Transverse colon (tissue), 4 donors: ENCODE measurements around the gene SSPN.

Experiments used
- POLR2AphosphoS5 ChIP-seq, 3 donors: sonication (generic); formaldehyde crosslinking; IDR thresholded peaks; one replicate each; pipeline ENCODE4 v1.6.1; 2016; ENCODE audit warnings: antibody characterized with exemption in 3 of 3
- TF ChIP-seq, protein P1 (sequence below), 5 experiments: fragments of 200-600 bp in 3 of 5; fragments of 450-650 bp in 2 of 5; sonication (generic) in 3 of 5; IDR thresholded peaks; 1 replicate in 2 of 5; 2 replicates in 3 of 5; pipeline ENCODE4 v1.5.1; 2016 to 2017; ENCODE audit warnings: antibody characterized with exemption in 5 of 5, inconsistent platforms in 3 of 5, mild to moderate bottlenecking in 2 of 5, moderate library complexity in 1 of 5

- TF ChIP-seq, protein P1, sequence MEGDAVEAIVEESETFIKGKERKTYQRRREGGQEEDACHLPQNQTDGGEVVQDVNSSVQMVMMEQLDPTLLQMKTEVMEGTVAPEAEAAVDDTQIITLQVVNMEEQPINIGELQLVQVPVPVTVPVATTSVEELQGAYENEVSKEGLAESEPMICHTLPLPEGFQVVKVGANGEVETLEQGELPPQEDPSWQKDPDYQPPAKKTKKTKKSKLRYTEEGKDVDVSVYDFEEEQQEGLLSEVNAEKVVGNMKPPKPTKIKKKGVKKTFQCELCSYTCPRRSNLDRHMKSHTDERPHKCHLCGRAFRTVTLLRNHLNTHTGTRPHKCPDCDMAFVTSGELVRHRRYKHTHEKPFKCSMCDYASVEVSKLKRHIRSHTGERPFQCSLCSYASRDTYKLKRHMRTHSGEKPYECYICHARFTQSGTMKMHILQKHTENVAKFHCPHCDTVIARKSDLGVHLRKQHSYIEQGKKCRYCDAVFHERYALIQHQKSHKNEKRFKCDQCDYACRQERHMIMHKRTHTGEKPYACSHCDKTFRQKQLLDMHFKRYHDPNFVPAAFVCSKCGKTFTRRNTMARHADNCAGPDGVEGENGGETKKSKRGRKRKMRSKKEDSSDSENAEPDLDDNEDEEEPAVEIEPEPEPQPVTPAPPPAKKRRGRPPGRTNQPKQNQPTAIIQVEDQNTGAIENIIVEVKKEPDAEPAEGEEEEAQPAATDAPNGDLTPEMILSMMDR (IDR thresholded peaks at IDR 0.05), result no peak
- no peak for TF ChIP-seq POLR2AphosphoS5 (IDR thresholded peaks at IDR 0.05)
These were observed 38.4 kb upstream of the SSPN start for GRCh38 chr12:26157001-26157400.
